ENCODE results near the gene SLC25A13.
A peak's percentile ranks its signal among the peaks of the same experiment; 100 is the strongest.

The SLC25A13 gene

DNA sequence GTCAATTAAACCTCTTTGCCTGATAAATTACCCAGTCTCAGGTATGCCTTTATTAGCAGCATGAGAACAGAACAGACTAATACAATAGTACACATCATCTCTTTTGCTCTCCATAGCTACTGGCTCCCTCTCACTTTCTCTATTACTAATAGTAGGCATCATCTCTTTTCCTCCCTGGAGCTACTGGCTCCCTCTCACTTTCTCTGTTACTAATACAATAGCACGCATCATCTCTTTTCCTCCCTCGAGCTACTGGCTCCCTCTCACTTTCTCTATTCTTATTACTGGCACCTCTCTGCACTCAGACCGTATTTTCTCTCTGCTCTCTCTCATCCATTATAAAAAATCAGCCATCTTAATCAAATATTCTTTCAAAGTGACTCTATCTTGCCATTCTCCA, 37.1 kb downstream of the SLC25A13 start:
- no peak for TF ChIP-seq CTCF (conservative IDR thresholded peaks at IDR 0.05; ENCODE audit: low read depth, low read length)
- DNase-seq (ENCODE audit: low read depth), result no peak
- H3K4me3 ChIP-seq (ENCODE audit: low read depth, low read length), result no peak overlapping the region

GRCh38 chr7:96284240-96284639, 37.7 kb downstream of the SLC25A13 start:
- no peak overlapping the region for H3K4me3 ChIP-seq (ENCODE audit: low read depth, low read length)
- DNase-seq (ENCODE audit: low read depth), result no peak
- TF ChIP-seq CTCF (conservative IDR thresholded peaks at IDR 0.05; ENCODE audit: low read depth, low read length), result no peak

DNA sequence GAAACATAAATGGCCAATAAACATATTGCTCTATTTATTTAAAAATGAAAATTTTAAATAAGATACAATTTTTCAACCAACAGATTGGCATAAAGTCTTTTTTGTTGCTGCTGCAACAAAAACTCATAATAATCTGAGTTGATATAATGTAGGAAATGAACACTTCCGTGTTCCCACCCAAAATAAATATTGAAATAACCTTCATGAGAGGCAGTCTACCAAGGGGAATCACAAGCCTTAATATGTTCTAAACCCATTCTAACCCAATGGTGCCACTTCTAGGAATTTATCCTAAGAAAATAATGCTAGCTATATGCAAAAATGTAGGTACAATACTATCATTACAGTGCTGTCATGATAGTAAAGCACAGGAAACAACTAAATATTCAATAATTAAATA, 39.1 kb downstream of the SLC25A13 start:
- TF ChIP-seq CTCF (conservative IDR thresholded peaks at IDR 0.05; ENCODE audit: low read depth, low read length), result no peak
- DNase-seq (ENCODE audit: low read depth), result no peak
- H3K4me3 ChIP-seq (ENCODE audit: low read depth, low read length), result no peak overlapping the region

DNA sequence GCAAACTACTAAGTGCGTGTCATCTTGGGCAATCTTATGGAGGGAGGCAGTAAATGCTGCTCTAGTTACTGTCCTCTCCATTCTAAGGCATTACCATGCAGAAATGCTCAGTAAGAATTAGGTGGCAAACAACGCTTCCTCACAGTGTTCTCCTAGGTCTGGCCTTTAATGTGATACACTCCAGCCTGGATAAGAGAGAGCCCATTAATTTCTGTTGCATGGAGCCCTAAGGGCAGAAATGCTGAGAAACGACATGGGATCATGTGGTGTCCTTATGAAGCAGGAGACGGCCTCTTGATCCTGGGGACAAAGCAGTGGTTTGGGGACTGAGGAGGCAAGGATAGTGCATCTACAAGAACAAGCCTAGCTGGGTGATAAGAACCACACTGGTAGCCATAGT, 44.0 kb downstream of the SLC25A13 start:
- no peak for TF ChIP-seq CTCF (conservative IDR thresholded peaks at IDR 0.05; ENCODE audit: low read depth, low read length)

DNA sequence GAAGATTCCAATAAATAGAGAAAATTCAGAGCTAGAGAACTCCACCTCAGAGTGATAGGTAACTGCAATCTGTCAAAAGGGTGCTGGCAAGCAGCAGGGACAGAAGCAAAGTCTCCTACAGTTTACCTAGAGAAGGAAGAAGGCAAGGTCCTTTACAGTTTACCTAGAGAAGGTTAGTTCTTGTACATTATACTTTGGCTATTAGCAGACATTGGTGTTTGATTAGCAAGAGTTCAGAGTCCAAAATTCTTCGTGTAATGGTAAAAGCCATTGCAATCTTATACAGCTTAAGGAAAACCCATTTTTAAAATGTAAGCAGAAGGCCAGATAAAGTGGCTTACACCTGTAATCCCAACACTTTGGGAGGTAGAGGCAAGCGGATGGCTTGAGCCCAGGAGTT, 45.9 kb downstream of the SLC25A13 start:
- TF ChIP-seq CTCF (conservative IDR thresholded peaks at IDR 0.05; ENCODE audit: low read depth, low read length), result no peak
- DNase-seq (ENCODE audit: low read depth), result no peak

More for the DNA sequence above, 44.0 kb downstream of the SLC25A13 start:
- no peak for DNase-seq (ENCODE audit: low read depth)
- no peak overlapping the region for H3K4me3 ChIP-seq (ENCODE audit: low read depth, low read length)

DNA sequence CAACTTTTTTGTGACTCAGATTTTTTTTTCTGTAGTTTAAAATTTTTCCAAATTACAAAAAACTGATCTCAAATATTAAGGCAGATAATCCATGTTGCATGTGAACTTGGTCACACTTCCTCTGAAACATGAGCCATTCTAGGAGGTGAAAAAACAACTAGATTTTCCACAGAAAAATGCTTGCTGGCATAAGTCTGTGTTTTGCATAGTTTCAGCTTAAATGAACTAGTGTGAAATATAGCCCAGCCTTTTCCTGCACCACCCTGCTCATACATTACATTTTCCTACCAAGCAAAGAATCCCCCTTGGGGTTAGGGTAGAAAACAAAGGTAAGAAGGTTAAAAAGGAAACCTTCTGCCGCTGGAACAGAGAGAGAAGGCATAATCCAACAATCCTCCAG, 48.2 kb downstream of the SLC25A13 start:
- DNase-seq (ENCODE audit: low read depth), result peak; percentile 56
- no peak for TF ChIP-seq CTCF (conservative IDR thresholded peaks at IDR 0.05; ENCODE audit: low read depth, low read length)
- H3K4me3 ChIP-seq (ENCODE audit: low read depth, low read length), result no peak overlapping the region

More for the DNA sequence above, 45.9 kb downstream of the SLC25A13 start:
- H3K4me3 ChIP-seq (ENCODE audit: low read depth, low read length), result no peak overlapping the region

GRCh38 chr7:96269246-96269994, 52.5 kb downstream of the SLC25A13 start:
- no peak overlapping the region for H3K4me3 ChIP-seq (ENCODE audit: low read depth, low read length)
- TF ChIP-seq CTCF (conservative IDR thresholded peaks at IDR 0.05; ENCODE audit: low read depth, low read length), result no peak
- no peak for DNase-seq (ENCODE audit: low read depth)
